HT1080 (cell line): Measurements from ENCODE around the gene CAPS. TPM values are rescaled to one million over a fixed set of nuclear protein-coding genes. Genes with fewer than 3 reads are reported as not detected.

Experiments used
- DNase-seq: peaks from one replicate; pipeline ENCODE4 v3.0.0-alpha.2; 2015; ENCODE audit warnings: low read depth
- total RNA-seq: library from RNA; depleted of rRNA; stranded (reverse); fragments of >200 nt; shearing (Covaris generic); gene quantifications from 2 replicates; pipeline ENCODE4 v1.2.3, GENCODE V29; 2014

CAPS gene
- total RNA-seq, 1 experiment from 2014 or later, result 0.71 TPM

- peak; percentile 38 for DNase-seq
These were observed 21.9 kb upstream of the CAPS start for GRCh38 chr19:5891938-5892771.

GRCh38 chr19:5892772-5893275 lies 21.2 kb upstream of the CAPS start:
- no peak for DNase-seq

- no peak for DNase-seq
These were observed 20.7 kb upstream of the CAPS start for GRCh38 chr19:5893296-5893903.

- DNase-seq, result no peak
These were observed 19.9 kb upstream of the CAPS start for GRCh38 chr19:5893907-5894703.

- no peak for DNase-seq
These were observed 19.2 kb upstream of the CAPS start for GRCh38 chr19:5894704-5895349.

GRCh38 chr19:5895409-5895808 lies 18.6 kb upstream of the CAPS start:
- DNase-seq, result no peak

GRCh38 chr19:5895890-5896289 lies 18.2 kb upstream of the CAPS start:
- DNase-seq, result no peak

- DNase-seq, result no peak
These were observed 17.5 kb upstream of the CAPS start for GRCh38 chr19:5896365-5897076.

- DNase-seq, result no peak
These were observed 16.7 kb upstream of the CAPS start for GRCh38 chr19:5897189-5897969.

GRCh38 chr19:5899728-5900526 lies 14.1 kb upstream of the CAPS start:
- no peak for DNase-seq

- no peak for DNase-seq
These were observed 13.1 kb upstream of the CAPS start for GRCh38 chr19:5900976-5901375.

- peak; percentile 21 for DNase-seq
These were observed 10.9 kb upstream of the CAPS start for GRCh38 chr19:5903056-5903623.

- no peak for DNase-seq
These were observed 10.3 kb upstream of the CAPS start, which contains the start of gene NDUFA11 for GRCh38 chr19:5903624-5904351. Gene NDUFA11, minus strand, starts transcription at chr19:5903790. Its CDS starts 82 bp downstream, at chr19:5903708.

GRCh38 chr19:5904352-5905113 lies 9.5 kb upstream of the CAPS start, which contains the start of gene VMAC:
Gene VMAC, plus strand, starts transcription at chr19:5904872. Its CDS starts 19 bp downstream, at chr19:5904891.
- peak; percentile 100 for DNase-seq

GRCh38 chr19:5905114-5905778 lies 8.8 kb upstream of the CAPS start:
- no peak for DNase-seq

- no peak for DNase-seq
These were observed 6.8 kb upstream of the CAPS start for GRCh38 chr19:5907241-5907640.
